Measurements from ENCODE around the gene AGBL1. TPM values are rescaled to one million over a fixed set of nuclear protein-coding genes. Genes with fewer than 3 reads are reported as not detected.

The AGBL1 gene
- total and polyA plus RNA-seq, 2 experiments from 2014 or later: 0.03 TPM; not detected in 1

DNA sequence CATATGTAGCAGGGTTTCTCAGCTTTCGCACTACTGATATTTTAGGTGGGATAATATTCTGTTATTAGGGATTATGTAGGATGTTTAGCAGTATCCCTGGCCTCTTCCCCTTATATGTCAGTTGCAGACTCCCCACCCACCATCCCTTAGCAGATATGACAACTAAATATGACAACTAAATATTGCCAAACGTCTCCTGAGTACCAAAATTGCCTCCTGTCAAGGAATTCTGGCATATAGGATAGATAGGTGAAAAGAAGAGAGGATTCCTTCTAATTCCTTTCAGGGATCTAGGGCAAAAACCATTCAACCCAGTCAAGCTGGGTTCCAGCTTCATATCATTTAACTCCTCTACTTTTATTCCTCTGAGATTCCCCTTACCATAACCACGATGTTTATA lies 759.8 kb downstream of the AGBL1 start:
- no peak overlapping the region for H2AFZ ChIP-seq
- DNase-seq (ENCODE audit: low spot score) (no peak), ATAC-seq (no peak)
- H3K27ac ChIP-seq (ENCODE audit: low read depth): no peak overlapping the region
- no peaks in the 10 kb centered on the region for H3F3A ChIP-seq (replicated peaks; ENCODE audit: low read depth)
- H3K9me2 ChIP-seq (ENCODE audit: insufficient read depth): no peaks in the 10 kb centered on the region
- H3K4me1 Mint-ChIP-seq: no peaks in the 10 kb centered on the region
- no peaks in the 10 kb centered on the region for H3K36me3 Mint-ChIP-seq (ENCODE audit: low read depth)
- TF ChIP-seq, protein P1, sequence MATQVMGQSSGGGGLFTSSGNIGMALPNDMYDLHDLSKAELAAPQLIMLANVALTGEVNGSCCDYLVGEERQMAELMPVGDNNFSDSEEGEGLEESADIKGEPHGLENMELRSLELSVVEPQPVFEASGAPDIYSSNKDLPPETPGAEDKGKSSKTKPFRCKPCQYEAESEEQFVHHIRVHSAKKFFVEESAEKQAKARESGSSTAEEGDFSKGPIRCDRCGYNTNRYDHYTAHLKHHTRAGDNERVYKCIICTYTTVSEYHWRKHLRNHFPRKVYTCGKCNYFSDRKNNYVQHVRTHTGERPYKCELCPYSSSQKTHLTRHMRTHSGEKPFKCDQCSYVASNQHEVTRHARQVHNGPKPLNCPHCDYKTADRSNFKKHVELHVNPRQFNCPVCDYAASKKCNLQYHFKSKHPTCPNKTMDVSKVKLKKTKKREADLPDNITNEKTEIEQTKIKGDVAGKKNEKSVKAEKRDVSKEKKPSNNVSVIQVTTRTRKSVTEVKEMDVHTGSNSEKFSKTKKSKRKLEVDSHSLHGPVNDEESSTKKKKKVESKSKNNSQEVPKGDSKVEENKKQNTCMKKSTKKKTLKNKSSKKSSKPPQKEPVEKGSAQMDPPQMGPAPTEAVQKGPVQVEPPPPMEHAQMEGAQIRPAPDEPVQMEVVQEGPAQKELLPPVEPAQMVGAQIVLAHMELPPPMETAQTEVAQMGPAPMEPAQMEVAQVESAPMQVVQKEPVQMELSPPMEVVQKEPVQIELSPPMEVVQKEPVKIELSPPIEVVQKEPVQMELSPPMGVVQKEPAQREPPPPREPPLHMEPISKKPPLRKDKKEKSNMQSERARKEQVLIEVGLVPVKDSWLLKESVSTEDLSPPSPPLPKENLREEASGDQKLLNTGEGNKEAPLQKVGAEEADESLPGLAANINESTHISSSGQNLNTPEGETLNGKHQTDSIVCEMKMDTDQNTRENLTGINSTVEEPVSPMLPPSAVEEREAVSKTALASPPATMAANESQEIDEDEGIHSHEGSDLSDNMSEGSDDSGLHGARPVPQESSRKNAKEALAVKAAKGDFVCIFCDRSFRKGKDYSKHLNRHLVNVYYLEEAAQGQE (IDR thresholded peaks at IDR 0.05; ENCODE audit: unreplicated experiment): no peak
- TF ChIP-seq, protein P2, sequence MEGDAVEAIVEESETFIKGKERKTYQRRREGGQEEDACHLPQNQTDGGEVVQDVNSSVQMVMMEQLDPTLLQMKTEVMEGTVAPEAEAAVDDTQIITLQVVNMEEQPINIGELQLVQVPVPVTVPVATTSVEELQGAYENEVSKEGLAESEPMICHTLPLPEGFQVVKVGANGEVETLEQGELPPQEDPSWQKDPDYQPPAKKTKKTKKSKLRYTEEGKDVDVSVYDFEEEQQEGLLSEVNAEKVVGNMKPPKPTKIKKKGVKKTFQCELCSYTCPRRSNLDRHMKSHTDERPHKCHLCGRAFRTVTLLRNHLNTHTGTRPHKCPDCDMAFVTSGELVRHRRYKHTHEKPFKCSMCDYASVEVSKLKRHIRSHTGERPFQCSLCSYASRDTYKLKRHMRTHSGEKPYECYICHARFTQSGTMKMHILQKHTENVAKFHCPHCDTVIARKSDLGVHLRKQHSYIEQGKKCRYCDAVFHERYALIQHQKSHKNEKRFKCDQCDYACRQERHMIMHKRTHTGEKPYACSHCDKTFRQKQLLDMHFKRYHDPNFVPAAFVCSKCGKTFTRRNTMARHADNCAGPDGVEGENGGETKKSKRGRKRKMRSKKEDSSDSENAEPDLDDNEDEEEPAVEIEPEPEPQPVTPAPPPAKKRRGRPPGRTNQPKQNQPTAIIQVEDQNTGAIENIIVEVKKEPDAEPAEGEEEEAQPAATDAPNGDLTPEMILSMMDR (conservative IDR thresholded peaks at IDR 0.05; ENCODE audit: low read depth in 2 of 2): no peak
- H3K36me3 ChIP-seq (ENCODE audit: insufficient read depth): no peaks in the 10 kb centered on the region
- no peak overlapping the region for H3K4me2 ChIP-seq
- no peaks in the 10 kb centered on the region for H3K79me2 ChIP-seq (replicated peaks; ENCODE audit: insufficient read depth)
- H3K4me1 ChIP-seq (ENCODE audit: insufficient read depth): peaks cover 5% of the 10 kb centered on the region; the same call in 1 of the 2 replicates
- H3K9me3 Mint-ChIP-seq: no peaks in the 10 kb centered on the region
- no peaks in the 10 kb centered on the region for H3K27me3 Mint-ChIP-seq (ENCODE audit: insufficient read depth, low read depth, poor library complexity)
- H3K27me3 ChIP-seq (ENCODE audit: insufficient read depth): no peaks in the 10 kb centered on the region
- no peaks in the 10 kb centered on the region for H4K20me1 ChIP-seq (replicated peaks; ENCODE audit: insufficient read depth)
- no peak overlapping the region for H3K4me3 ChIP-seq
- H3K27ac Mint-ChIP-seq: no peak overlapping the region
- H3K4me3 Mint-ChIP-seq: no peak overlapping the region

DNA sequence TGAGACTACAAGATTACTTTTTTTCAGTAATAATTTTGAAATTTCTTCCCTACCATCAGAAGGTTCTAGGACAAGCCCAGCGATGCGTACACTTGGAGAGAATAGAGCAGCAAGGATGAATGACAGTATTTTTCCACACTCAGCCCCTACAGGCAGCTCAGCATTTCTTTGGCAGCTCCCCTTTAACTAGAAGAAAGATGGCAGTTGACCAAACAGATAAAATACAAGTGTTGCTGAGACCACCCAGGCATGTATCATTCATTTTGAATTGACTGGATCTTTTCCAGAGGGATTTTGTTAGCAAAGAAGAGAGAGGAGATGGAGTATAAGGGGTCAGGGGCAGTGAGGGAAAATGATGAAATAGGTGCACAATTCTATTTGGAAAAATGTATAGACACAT lies 761.3 kb downstream of the AGBL1 start:
- no peak overlapping the region for H3K27ac ChIP-seq (ENCODE audit: low read depth)
- H3K27me3 ChIP-seq (ENCODE audit: insufficient read depth): no peaks in the 10 kb centered on the region
- Mint-ChIP-seq H3K27me3 (ENCODE audit: insufficient read depth, low read depth, poor library complexity) (no peaks in the 10 kb centered on the region), H3K27ac (no peak overlapping the region), H3K4me3 (no peak overlapping the region), H3K9me3 (no peaks in the 10 kb centered on the region), H3K4me1 (no peaks in the 10 kb centered on the region), H3K36me3 (ENCODE audit: low read depth) (no peaks in the 10 kb centered on the region)
- ATAC-seq (no peak), DNase-seq (ENCODE audit: low spot score) (no peak)
- H3K4me3 ChIP-seq: no peak overlapping the region
- H2AFZ ChIP-seq: no peak overlapping the region
- no peaks in the 10 kb centered on the region for H3K79me2 ChIP-seq (replicated peaks; ENCODE audit: insufficient read depth)
- no peaks in the 10 kb centered on the region for H3K9me2 ChIP-seq (ENCODE audit: insufficient read depth)
- no peak overlapping the region for H3K4me2 ChIP-seq
- H3K4me1 ChIP-seq (ENCODE audit: insufficient read depth): peaks cover 5% of the 10 kb centered on the region; the same call in 1 of the 2 replicates
- H3K36me3 ChIP-seq (ENCODE audit: insufficient read depth): no peaks in the 10 kb centered on the region
- no peaks in the 10 kb centered on the region for H3F3A ChIP-seq (replicated peaks; ENCODE audit: low read depth)
- no peaks in the 10 kb centered on the region for H4K20me1 ChIP-seq (replicated peaks; ENCODE audit: insufficient read depth)
- TF ChIP-seq, protein P1 (IDR thresholded peaks at IDR 0.05; ENCODE audit: unreplicated experiment): no peak
- TF ChIP-seq, protein P3, sequence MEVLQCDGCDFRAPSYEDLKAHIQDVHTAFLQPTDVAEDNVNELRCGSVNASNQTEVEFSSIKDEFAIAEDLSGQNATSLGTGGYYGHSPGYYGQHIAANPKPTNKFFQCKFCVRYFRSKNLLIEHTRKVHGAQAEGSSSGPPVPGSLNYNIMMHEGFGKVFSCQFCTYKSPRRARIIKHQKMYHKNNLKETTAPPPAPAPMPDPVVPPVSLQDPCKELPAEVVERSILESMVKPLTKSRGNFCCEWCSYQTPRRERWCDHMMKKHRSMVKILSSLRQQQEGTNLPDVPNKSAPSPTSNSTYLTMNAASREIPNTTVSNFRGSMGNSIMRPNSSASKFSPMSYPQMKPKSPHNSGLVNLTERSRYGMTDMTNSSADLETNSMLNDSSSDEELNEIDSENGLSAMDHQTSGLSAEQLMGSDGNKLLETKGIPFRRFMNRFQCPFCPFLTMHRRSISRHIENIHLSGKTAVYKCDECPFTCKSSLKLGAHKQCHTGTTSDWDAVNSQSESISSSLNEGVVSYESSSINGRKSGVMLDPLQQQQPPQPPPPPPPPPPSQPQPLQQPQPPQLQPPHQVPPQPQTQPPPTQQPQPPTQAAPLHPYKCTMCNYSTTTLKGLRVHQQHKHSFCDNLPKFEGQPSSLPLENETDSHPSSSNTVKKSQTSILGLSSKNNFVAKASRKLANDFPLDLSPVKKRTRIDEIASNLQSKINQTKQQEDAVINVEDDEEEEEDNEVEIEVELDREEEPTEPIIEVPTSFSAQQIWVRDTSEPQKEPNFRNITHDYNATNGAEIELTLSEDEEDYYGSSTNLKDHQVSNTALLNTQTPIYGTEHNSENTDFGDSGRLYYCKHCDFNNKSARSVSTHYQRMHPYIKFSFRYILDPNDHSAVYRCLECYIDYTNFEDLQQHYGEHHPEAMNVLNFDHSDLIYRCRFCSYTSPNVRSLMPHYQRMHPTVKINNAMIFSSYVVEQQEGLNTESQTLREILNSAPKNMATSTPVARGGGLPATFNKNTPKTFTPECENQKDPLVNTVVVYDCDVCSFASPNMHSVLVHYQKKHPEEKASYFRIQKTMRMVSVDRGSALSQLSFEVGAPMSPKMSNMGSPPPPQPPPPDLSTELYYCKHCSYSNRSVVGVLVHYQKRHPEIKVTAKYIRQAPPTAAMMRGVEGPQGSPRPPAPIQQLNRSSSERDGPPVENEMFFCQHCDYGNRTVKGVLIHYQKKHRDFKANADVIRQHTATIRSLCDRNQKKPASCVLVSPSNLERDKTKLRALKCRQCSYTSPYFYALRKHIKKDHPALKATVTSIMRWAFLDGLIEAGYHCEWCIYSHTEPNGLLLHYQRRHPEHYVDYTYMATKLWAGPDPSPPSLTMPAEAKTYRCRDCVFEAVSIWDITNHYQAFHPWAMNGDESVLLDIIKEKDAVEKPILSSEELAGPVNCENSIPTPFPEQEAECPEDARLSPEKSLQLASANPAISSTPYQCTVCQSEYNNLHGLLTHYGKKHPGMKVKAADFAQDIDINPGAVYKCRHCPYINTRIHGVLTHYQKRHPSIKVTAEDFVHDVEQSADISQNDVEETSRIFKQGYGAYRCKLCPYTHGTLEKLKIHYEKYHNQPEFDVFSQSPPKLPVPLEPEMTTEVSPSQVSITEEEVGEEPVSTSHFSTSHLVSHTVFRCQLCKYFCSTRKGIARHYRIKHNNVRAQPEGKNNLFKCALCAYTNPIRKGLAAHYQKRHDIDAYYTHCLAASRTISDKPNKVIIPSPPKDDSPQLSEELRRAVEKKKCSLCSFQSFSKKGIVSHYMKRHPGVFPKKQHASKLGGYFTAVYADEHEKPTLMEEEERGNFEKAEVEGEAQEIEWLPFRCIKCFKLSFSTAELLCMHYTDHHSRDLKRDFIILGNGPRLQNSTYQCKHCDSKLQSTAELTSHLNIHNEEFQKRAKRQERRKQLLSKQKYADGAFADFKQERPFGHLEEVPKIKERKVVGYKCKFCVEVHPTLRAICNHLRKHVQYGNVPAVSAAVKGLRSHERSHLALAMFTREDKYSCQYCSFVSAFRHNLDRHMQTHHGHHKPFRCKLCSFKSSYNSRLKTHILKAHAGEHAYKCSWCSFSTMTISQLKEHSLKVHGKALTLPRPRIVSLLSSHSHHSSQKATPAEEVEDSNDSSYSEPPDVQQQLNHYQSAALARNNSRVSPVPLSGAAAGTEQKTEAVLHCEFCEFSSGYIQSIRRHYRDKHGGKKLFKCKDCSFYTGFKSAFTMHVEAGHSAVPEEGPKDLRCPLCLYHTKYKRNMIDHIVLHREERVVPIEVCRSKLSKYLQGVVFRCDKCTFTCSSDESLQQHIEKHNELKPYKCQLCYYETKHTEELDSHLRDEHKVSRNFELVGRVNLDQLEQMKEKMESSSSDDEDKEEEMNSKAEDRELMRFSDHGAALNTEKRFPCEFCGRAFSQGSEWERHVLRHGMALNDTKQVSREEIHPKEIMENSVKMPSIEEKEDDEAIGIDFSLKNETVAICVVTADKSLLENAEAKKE (CRISPR knock-in tag; IDR thresholded peaks at IDR 0.05): no peak
- TF ChIP-seq ZNF114 (CRISPR knock-in tag; IDR thresholded peaks at IDR 0.05): no peak
- TF ChIP-seq JUNB (IDR thresholded peaks at IDR 0.05; ENCODE audit: unreplicated experiment): no peak

Measured in GM23338 (cell line).